ENCODE measurements around the gene TMEM92. TPM values are rescaled to one million over a fixed set of nuclear protein-coding genes. Genes with fewer than 3 reads are reported as not detected.

Gene TMEM92
- total RNA-seq, 3 donors from 2014 or later (not counting 1 experiment from before 2014, with no cell fraction given) = not detected

GRCh38 chr17:50237901-50238300 lies 36.4 kb upstream of the TMEM92 start:
- H3K4me1 Mint-ChIP-seq = no peaks in the 10 kb centered on the region
- Histone ChIP-seq H3K36me3 (ENCODE audit: control insufficient read depth, insufficient read depth, low read length) (no peaks in the 10 kb centered on the region), H3K4me3 (ENCODE audit: low read length) (no peak overlapping the region), H3K4me1 (ENCODE audit: control insufficient read depth, insufficient read depth, low read length) (no peaks in the 10 kb centered on the region), H3K9me3 (ENCODE audit: control insufficient read depth, insufficient read depth, low read length) (peaks cover 4% of the 10 kb centered on the region), H3K27me3 (ENCODE audit: control insufficient read depth, insufficient read depth, low read length) (peaks cover 3% of the 10 kb centered on the region), H3K27ac (ENCODE audit: low read length) (no peak overlapping the region)
- no peaks in the 10 kb centered on the region for H3K36me3 Mint-ChIP-seq
- 59% methylated on average over 1 of the region's 2 CpGs for WGBS (ENCODE audit: insufficient coverage)
- peaks cover 27 to 46% of the 10 kb centered on the region in 2 donors for H3K27me3 Mint-ChIP-seq (ENCODE audit: low read depth in 2 of 2)
- TF ChIP-seq CTCF (IDR thresholded peaks at IDR 0.05) = no peak
- DNase-seq (no peak), ATAC-seq (no peak)
- H3K27ac Mint-ChIP-seq = no peak overlapping the region
- H3K9me3 Mint-ChIP-seq = no peaks in the 10 kb centered on the region
- no peak overlapping the region for H3K4me3 Mint-ChIP-seq
- intact Hi-C loops (cut with micrococcal nuclease) = no loop called here

- H3K27me3 ChIP-seq (ENCODE audit: control insufficient read depth, insufficient read depth, low read length) = peaks cover 3% of the 10 kb centered on the region
- no peak overlapping the region for H3K4me3 Mint-ChIP-seq
- H3K27me3 Mint-ChIP-seq (ENCODE audit: low read depth in 2 of 2) = peaks cover 23 to 39% of the 10 kb centered on the region in 2 donors
- intact Hi-C loops (cut with micrococcal nuclease) = no loop called here
- no peaks in the 10 kb centered on the region for H3K4me1 ChIP-seq (ENCODE audit: control insufficient read depth, insufficient read depth, low read length)
- peaks cover 4% of the 10 kb centered on the region for H3K9me3 ChIP-seq (ENCODE audit: control insufficient read depth, insufficient read depth, low read length)
- TF ChIP-seq CTCF (IDR thresholded peaks at IDR 0.05) = no peak
- 55% methylated on average over 8 of the region's 9 CpGs for WGBS (ENCODE audit: insufficient coverage)
- DNase-seq (no peak), ATAC-seq (no peak)
- H3K9me3 Mint-ChIP-seq = no peaks in the 10 kb centered on the region
- H3K36me3 Mint-ChIP-seq = no peaks in the 10 kb centered on the region
- H3K4me3 ChIP-seq (ENCODE audit: low read length) = no peak overlapping the region
- no peaks in the 10 kb centered on the region for H3K4me1 Mint-ChIP-seq
- H3K27ac Mint-ChIP-seq = no peak overlapping the region
- H3K36me3 ChIP-seq (ENCODE audit: control insufficient read depth, insufficient read depth, low read length) = no peaks in the 10 kb centered on the region
- no peak overlapping the region for H3K27ac ChIP-seq (ENCODE audit: low read length)
Measured at GRCh38 chr17:50238601-50239280, 35.5 kb upstream of the TMEM92 start.

- no peak for DNase-seq
- Histone ChIP-seq H3K4me1 (ENCODE audit: control insufficient read depth, insufficient read depth, low read length) (no peaks in the 10 kb centered on the region), H3K36me3 (ENCODE audit: control insufficient read depth, insufficient read depth, low read length) (no peaks in the 10 kb centered on the region), H3K9me3 (ENCODE audit: control insufficient read depth, insufficient read depth, low read length) (no peaks in the 10 kb centered on the region), H3K27me3 (ENCODE audit: control insufficient read depth, insufficient read depth, low read length) (peaks cover 3% of the 10 kb centered on the region), H3K4me3 (ENCODE audit: low read length) (no peak overlapping the region), H3K27ac (ENCODE audit: low read length) (no peak overlapping the region)
- H3K4me1 Mint-ChIP-seq = no peaks in the 10 kb centered on the region
- no peak for TF ChIP-seq CTCF (IDR thresholded peaks at IDR 0.05)
- H3K36me3 Mint-ChIP-seq = no peaks in the 10 kb centered on the region
- no peaks in the 10 kb centered on the region for H3K9me3 Mint-ChIP-seq
- 53% methylated on average over 2 of the region's 4 CpGs for WGBS (ENCODE audit: insufficient coverage)
- peaks cover 20 to 38% of the 10 kb centered on the region in 2 donors for H3K27me3 Mint-ChIP-seq (ENCODE audit: low read depth in 2 of 2)
- H3K4me3 Mint-ChIP-seq = no peak overlapping the region
- ATAC-seq = no peak
- intact Hi-C loops (cut with micrococcal nuclease) = no loop called here
- H3K27ac Mint-ChIP-seq = no peak overlapping the region
Measured at GRCh38 chr17:50239937-50240336, 34.3 kb upstream of the TMEM92 start.

- H3K36me3 ChIP-seq (ENCODE audit: control insufficient read depth, insufficient read depth, low read length) = no peaks in the 10 kb centered on the region
- no peaks in the 10 kb centered on the region for H3K4me1 Mint-ChIP-seq
- ATAC-seq (no peak), DNase-seq (no peak)
- H3K4me1 ChIP-seq (ENCODE audit: control insufficient read depth, insufficient read depth, low read length) = no peaks in the 10 kb centered on the region
- intact Hi-C loops (cut with micrococcal nuclease) = no loop called here
- H3K27ac Mint-ChIP-seq = no peak overlapping the region
- H3K9me3 ChIP-seq (ENCODE audit: control insufficient read depth, insufficient read depth, low read length) = no peaks in the 10 kb centered on the region
- H3K27me3 Mint-ChIP-seq (ENCODE audit: low read depth in 2 of 2) = peaks cover 20 to 30% of the 10 kb centered on the region in 2 donors
- H3K27ac ChIP-seq (ENCODE audit: low read length) = no peak overlapping the region
- H3K36me3 Mint-ChIP-seq = no peaks in the 10 kb centered on the region
- no peak overlapping the region for H3K4me3 Mint-ChIP-seq
- no CpG with 5 or more reads among the region's 1 CpG for WGBS (ENCODE audit: insufficient coverage)
- H3K9me3 Mint-ChIP-seq = no peaks in the 10 kb centered on the region
- H3K4me3 ChIP-seq (ENCODE audit: low read length) = no peak overlapping the region
- peaks cover 3% of the 10 kb centered on the region for H3K27me3 ChIP-seq (ENCODE audit: control insufficient read depth, insufficient read depth, low read length)
- TF ChIP-seq CTCF (IDR thresholded peaks at IDR 0.05) = no peak
Measured at GRCh38 chr17:50240851-50241250, 33.4 kb upstream of the TMEM92 start.
